Measurements from ENCODE around the gene APBA2.

APBA2 gene

DNA sequence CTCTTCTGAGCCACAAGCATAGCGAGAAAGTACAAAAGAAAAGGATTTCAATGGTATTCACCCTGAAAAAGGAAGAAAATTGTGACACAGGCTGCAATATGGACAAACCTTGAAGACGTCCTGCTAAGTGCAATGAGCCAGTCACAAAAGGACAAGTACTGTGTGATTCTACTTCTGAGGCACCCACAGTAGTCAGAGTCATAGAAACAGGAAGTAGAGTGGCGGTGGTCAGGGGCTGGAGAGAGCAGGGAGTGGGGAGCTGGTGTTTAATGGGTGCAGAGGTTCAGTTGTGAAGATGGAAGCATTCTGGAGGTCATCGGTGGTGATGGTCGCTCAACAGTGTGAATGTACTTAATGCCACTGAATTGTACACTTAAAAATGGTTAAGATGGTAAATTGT lies 180.5 kb downstream of the APBA2 start:
- no peak for DNase-seq

- DNase-seq = no peak
These were observed 181.1 kb downstream of the APBA2 start for GRCh38 chr15:29066838-29067237.

- no peak for DNase-seq
These were observed 182.2 kb downstream of the APBA2 start for GRCh38 chr15:29067949-29068348.

GRCh38 chr15:29070471-29071231 lies 184.9 kb downstream of the APBA2 start:
- DNase-seq = no peak

- no peak for DNase-seq
These were observed 185.6 kb downstream of the APBA2 start for GRCh38 chr15:29071232-29071881.

GRCh38 chr15:29071882-29072273 lies 186.1 kb downstream of the APBA2 start:
- DNase-seq = no peak

DNA sequence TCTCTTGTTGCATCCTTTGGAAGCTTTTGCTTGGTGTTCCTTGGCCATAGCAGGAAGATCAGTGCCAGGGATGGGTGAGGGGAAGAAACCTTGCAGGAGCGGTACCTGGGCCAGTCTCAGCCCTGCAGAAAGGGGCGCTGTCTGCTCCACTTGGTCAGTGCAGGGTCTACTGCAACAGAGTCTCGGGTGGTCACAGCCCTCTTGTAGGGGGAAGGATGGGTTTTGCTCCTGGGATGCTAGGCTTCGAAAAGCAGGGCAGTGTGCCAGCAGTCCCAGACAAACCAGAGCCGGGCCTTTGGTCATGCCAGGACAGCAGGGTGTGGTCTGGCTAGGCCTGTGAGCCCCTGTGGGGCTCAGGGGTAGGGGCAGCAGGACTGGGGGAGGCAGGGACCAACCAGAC lies 186.7 kb downstream of the APBA2 start:
- DNase-seq = no peak

- no peak for DNase-seq
These were observed 188.3 kb downstream of the APBA2 start for GRCh38 chr15:29074045-29074444.

DNA sequence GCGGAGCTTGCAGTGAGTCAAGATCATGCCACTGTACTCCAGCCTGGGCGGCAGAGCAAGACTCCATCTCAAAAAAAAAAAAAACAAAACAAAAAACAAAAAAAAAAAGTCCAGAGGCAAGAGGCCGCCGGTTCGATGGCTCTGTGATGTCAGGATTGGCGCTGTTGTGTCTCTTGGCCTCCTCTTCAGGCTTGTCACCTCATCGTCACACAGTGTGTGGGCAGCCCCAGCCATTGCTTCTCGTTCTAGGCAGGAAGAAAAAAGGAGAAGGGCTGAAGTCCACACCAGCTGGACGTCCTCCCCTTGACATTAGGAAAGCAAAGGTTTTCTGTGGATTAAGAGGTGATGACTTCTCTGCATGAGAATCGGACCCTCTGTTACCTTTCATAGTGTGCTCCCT lies 192.8 kb downstream of the APBA2 start:
- DNase-seq = no peak

DNA sequence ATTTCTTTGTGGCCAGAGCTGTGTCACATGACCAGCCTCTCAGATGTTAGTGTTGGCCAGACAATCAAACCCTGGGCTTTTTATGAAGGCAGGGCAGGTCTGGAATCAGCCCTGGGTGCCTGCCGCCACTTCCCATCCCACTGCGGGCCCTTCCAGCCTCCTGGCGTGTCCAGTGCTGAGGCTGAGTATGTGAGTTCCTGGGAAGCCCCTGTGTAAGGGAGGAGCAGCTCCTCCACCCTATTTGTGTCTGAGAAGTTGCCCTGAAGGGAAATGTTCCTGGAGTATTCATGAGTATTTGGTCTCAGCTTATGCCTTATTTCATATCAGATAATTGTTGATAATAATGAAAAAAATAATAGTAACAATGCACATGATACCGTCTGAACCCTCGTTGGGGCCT lies 193.7 kb downstream of the APBA2 start:
- DNase-seq = no peak

GRCh38 chr15:29081781-29082180 lies 196.0 kb downstream of the APBA2 start:
- no peak for DNase-seq

- DNase-seq = no peak
These were observed 197.4 kb downstream of the APBA2 start for GRCh38 chr15:29083161-29083560.

- DNase-seq = no peak
These were observed 198.1 kb downstream of the APBA2 start for GRCh38 chr15:29083858-29084257.

GRCh38 chr15:29086001-29086400 lies 200.2 kb downstream of the APBA2 start:
- no peak for DNase-seq

GRCh38 chr15:29086891-29087290 lies 201.1 kb downstream of the APBA2 start:
- DNase-seq = no peak

DNA sequence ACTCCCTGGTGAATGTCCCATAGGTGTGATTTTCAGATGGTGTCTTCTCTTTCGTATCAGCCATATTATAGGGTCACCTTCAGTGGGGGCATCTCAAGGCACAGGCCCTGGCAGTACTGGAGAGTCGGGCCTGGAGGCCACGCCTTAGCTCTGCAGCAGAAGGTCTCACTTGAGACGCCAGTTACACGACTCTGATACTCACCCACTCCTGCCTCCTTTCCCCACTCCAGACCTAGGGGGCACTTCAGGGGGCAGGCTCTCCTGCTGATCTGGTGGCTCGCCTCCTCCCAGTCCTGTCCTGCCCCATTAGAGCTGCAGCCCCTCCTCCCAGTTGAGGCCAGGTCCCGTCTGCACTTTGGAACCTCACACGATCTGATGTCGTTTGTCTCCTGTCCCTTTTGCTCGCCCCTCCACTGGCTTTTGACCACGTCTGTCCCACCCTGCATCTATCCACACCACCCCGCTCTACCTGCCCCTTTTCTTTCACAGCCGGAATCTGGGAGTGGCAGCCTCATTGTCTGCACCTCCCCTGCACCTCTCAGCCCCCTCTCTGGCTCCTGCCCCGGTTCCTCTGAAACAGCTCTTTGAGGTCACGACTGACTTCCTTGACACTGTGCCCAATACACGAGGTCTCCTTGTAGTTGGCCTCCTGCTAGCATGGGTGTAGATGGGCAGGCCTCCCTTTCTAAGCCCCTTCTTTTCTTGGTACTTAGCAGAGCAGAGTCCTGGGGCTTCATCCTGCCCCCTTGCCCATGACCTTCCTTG lies 201.9 kb downstream of the APBA2 start:
- no peak for DNase-seq

DNA sequence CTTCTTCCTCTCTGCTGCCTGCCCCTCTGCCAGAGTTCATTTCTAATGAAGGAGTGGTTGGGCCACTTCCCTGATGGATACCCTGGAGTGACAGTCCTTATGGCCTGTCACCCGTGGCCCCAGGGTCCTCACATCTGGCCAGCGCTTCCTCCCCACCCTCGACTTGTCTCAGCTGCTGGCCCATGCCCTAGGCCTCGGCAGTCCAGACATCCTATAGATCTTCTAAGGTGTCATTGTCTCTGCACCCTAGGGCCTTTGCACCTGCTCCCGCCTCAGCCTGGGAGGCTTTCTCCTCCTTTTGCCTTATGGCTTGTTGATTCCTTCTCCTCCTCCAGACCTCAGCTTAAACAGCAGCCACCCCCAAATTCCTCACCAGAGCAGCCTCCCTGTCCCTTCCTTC lies 202.9 kb downstream of the APBA2 start:
- no peak for DNase-seq

DNA sequence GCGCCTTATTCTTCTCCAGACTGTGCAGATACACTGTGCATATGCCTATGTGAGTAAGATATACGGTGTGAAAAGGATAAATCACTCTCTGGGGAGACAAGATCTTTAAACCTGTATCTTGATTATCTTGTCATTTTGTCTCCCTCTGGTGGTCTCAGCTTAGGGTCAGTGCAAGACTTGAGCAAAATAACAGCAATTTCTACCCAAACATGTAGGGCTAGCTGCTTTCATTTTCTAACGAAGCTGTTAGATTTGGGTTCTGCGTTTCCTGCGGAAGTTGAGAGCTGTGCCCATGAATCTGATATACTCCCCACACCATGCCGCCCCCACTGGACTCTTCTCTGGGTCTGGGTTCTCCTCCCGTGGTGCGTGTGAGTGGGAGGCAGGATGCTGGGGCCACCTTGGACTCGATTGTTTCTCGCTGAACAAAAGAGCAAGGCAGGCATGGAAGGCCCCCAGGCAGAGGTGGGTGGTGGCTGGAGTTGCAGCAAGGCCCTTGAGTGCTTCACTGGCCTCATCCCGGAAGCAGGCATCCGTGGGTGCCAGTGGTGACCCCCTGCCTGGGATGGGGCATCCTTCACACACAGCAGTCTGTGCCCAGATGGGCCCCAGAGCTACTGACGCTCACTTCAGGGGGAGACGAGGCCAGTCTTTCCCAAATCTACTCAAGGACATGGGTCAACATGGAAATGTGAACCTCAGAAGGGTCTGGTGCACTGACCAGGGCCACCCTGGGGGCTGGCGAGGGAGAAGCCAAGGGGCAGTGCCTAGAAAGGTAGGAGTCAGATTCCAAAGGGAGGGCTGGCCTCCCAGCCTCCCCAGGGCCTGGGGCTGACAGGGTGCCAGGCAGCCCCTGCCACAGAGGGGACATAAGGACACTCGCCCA lies 204.2 kb downstream of the APBA2 start:
- peak; percentile 76 for DNase-seq

- peak; percentile 85 for DNase-seq
These were observed 205.1 kb downstream of the APBA2 start for GRCh38 chr15:29090617-29091466.

- DNase-seq = no peak
These were observed 205.9 kb downstream of the APBA2 start for GRCh38 chr15:29091666-29092065.

GRCh38 chr15:29092376-29093064 lies 206.7 kb downstream of the APBA2 start:
- DNase-seq = no peak

Data from activated CD8-positive, alpha-beta memory T cell treated with anti-CD3 and anti-CD28 coated beads for 24 hours (primary cell).